Fibroblast of the conjunctiva (primary cell): ENCODE measurements around the gene ATE1.
"Not testable (repeated sequence)": the region's sequence is repeated elsewhere in the genome, so short reads cannot be mapped to it uniquely, and the experiment has no call there.

Source experiments
- DNase-seq: peaks from one replicate; pipeline ENCODE4 v3.0.0-alpha.2; 2010; ENCODE audit warnings: low read depth

Gene ATE1

DNA sequence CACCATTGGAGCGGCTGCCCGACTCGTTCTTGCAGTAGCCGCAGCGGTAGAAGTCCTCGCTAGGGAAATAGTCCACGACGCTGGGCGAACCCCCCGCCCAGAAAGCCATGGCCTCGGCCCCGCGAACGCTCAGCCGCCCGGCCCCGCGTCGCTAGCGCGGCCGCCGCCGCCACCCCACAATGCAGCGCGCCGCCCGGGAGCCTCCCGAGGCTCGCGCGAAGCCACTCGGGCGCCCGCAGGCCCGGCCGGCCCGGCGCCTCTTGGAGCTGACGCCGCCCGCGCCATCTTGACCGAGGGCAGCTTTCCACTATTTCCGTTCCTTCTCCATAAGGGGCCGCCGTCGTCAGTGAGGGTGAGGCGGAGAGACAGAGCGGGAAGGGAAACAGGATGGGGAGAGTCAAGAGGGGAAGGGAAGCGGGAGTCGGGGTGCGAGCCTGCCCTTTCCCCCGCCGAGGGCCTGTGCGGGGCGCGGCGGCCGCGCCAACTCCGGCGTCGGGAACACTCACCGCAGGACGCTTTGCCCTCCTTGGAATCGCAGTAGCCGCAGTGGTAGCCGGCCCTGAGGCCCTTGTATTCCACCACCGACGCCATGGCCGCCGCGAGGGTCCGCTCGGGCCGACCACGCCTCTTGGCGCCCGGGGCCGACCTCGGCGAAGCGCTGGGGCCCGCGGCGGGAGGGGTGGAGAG, at the start of gene ATE1:
Gene ATE1 (minus strand): TSS at position 191 of the 687 bp plus-strand sequence. CDS start 82 bp downstream, at position 109.
- DNase-seq = peak; percentile 86

- DNase-seq = no peak
These were observed 48.8 kb upstream of the ATE1 start for GRCh38 chr10:121976607-121977006.

- no peak for DNase-seq
These were observed 47.7 kb upstream of the ATE1 start for GRCh38 chr10:121975295-121976086.

- DNase-seq = peak; percentile 33
These were observed 46.9 kb upstream of the ATE1 start, which contains the start of gene NSMCE4A for GRCh38 chr10:121974535-121975294. Gene NSMCE4A, minus strand, starts transcription at chr10:121975217. Its CDS starts 52 bp downstream, at chr10:121975165.

DNA sequence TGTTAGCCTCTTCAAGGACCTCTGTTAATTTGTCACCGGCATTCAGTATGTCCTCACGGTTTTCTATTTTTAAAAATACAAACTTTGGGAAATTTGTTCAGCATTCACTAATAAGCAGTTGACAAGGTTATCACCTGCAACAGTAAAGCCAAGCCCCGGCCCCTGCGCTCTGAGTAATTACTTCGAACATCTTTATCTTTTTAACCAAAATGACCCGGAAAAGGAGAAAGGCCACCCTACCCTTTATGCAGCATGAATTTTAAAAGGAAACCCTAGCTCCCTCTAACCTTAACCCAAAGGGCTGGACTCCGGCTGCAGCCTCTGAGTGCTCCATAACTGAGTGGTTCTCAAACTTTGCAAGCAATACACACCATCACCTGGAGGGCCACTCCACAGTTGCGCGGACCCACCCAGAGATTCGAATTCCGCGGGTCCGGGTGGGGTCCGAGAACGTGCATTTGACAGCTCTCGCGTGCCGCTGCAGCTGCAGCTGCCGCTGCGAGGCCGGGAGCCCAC, 46.2 kb upstream of the ATE1 start:
- DNase-seq = no peak

- not testable (repeated sequence) for DNase-seq
These were observed 41.3 kb upstream of the ATE1 start for GRCh38 chr10:121969086-121969485.

DNA sequence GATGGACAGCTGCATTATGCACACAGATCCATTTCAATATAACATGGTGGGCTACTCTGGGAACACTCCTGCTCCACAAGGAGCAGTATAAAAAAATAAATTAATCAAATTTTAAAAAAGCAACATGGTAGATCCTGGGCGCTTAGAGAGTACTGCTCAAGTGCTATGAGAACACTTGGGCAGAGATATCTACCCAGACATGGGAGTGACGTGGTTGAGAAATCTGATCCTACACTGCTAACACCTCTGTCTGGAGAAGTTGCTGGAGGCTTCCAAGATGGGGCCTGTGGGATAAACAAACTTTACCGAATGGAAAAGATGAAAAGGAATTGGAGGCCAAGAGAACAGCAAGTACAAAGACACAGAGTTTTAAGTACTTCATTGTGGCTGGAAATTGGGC, 38.2 kb upstream of the ATE1 start:
- no peak for DNase-seq

DNA sequence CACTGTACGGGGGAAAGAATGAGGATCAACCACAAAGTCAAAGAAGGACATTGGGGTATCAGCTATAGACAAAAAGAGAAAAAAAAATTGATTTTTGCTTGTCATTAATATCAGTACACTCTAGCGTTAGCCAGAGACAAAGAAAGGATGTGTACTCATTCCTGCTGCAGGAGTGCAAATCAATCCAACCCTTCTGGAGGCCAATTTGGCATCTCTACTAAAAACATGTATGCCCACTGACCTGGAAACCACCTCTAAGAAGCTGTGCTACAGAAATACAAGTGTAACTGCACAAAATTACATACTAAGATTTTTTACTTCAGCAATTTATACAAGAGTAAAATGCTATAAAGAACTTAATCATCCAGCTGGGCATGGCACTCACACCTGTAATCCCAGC, 33.6 kb upstream of the ATE1 start:
- DNase-seq = no peak

DNA sequence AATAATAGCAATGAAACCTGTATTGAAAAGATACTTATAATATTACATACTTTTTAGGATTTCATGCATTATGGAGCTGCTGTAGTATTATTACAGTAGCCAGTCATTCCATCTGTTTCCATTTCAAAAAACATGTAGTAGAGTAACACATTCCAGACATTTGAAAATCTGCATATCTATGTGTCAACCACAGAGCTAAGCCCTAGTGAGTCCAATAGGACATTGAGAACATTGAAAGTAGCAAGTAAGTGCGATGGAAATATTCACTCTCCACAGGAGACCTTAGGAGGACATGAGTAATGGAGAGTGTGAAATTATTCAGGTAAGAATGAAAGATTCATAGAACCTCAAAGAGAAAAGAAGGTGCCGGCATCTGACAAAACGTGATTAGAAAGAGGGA, 31.8 kb upstream of the ATE1 start:
- no peak for DNase-seq

DNA sequence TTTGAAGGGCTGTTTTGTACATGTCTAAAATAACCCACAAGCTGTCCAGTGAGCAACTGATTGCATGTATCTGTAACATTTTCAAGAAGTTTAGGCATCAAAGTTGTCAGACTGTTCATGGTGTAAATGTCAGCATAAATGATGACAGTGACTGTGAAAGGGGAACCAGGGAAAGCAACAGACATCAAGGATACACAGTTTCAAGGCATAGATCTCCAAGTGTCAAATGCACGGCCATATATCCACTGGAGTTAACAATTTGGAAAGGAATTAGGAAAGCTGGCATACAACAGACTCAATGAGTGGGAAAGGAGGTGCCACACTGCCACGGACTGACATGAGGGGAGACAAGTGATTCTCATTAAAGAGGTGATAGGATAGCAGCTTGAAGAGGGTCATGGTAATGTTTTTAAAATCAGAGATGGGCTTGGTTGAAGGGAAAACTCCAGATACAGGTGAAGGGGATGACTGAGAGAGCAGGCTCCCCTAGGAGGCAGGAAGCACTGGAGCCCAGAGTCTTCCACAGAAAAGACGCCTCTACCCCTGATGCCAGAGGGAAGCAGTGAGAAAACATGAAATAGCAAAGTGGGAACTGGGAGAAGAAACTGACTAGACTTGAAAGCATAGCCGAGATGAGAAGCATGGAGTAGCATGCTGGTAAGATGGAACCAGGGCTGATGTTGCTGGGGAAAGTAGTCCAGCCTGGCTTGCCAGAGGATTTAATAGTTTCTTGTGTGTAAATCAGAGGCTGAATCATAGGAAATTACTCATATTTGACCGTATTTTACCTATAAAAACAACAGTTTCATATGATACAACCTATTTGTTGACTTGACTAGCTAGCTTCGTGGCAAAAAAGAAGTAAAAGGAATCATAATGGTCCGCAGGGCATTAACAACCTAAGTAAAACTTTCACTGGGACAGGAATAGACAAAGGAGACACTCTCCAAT, 28.6 kb upstream of the ATE1 start:
- no peak for DNase-seq

DNA sequence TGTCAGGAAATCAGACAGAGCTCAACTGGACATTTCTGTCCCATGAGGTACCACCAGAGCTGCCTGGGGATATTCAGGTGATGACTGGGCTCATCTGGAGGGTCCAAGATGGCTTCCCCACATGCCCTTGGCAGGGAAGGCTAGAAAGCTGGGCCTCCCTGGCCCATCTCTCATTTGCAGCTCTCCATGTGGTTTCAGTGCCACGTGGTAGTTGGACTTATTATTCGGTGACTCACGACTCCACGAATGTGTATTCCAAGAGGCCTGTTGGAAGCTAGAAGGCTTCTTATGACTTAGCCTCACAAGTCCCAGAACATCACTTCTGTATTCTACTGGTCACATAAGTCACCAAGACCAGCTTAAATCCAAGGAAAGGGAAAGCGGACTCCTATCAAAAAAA, 24.4 kb upstream of the ATE1 start:
- DNase-seq = no peak

DNA sequence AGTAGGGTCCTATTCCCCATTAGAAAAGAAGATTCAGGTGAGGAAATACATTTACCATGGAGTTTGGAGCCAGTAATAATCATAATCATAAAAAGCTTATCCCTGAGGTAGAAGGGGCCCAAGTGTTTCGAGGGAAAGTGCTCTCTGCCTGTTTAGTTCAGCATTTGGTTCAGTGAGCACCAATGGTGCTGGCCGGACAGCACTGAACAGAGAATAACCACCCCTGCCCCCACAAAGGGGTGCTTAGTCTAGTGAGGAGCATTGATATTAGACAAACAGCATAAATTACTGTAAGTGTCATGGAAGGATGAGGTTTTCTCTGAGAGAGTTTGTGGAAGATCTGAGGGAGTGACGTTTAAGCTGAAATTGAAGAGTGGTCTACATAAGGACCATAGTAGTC, 21.6 kb upstream of the ATE1 start:
- DNase-seq = no peak

GRCh38 chr10:121949049-121949448, 21.2 kb upstream of the ATE1 start:
- no peak for DNase-seq

- no peak for DNase-seq
These were observed 19.8 kb upstream of the ATE1 start for GRCh38 chr10:121947343-121948330.

- peak; percentile 83 for DNase-seq
These were observed 15.1 kb upstream of the ATE1 start for GRCh38 chr10:121942749-121943416.

DNA sequence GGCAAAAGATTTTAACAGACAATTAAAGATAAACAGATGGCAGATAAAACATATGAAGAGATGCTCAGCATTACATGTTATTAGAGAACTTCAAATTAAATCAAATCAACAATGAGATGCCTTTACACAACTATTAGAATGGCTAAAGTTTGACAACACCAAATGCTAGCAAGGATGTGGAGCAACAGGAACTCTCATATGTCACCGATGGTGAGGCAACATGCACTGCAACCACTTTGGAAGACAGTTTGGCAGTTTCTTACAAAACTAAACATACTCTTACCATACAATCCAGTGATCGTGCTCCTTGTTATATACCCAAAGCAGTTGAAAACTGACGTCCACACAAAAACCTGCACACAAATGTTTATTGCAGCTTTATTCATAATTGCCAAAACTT, 13.7 kb upstream of the ATE1 start:
- no peak for DNase-seq

- no peak for DNase-seq
These were observed 8.5 kb upstream of the ATE1 start for GRCh38 chr10:121936295-121936694.

DNA sequence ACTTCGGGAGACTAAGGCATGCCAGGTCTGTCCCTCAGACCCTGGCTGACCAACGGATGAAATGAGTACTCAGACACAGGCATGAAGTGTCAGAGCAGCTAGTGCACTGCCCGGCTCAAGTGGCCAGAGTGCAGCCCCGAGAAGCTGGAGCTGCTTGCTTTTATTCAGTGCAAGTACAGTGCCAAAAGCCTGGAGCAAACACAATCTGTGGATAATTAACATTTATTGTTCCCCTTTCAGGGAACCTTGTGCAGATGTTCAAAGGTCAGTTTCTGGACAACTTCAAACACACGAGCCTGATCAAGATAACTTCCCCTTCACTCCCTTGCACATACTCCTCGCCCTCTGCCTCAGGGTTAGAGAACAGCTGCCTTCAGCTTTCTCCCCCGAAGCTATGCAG, 7.9 kb upstream of the ATE1 start:
- no peak for DNase-seq

DNA sequence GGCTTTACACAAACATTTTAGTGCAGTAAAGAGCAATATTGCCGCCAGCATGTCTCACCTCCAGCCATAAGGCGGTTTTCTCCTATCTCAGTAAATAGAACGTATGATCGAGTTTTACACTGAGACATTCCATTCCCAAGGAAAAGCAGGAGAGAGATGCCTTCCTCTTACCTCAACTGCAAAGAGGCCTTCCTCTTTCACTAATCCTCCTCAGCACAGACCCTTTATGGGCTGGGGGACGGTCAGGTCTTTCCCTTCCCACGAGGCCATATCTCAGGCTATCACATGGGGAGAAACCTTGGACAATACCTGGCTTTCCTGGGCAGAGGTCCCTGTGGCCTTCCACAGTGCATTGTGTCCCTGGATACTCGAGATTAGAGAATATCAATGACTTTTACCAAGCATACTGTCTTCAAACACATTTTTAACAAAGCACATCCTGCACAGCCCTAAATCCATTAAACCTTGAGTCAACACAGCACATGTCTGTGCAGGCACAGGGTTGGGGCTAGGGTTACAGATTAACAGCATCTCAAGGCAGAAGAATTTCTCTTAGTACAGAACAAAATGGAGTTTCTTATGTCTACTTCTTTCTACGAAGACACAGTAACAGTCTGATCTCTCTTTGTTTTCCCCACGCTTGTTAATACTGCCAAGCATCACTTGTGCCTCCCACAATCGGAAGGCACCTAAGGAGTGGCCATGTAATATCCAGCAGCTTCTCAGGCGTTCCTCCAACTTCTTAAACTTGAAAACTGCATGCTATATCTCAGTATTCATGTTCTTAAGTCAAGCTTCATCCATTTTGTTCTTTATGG, 2.6 kb upstream of the ATE1 start:
- not testable (repeated sequence) for DNase-seq
